Fibroblast of skin of scalp (primary cell): ENCODE results near the gene ESYT1.
A peak's percentile ranks its signal among the peaks of the same experiment; 100 is the strongest.

Source experiments
- DNase-seq: peaks from one replicate; pipeline ENCODE4 v3.0.0-alpha.2; 2013

ESYT1 gene

DNA sequence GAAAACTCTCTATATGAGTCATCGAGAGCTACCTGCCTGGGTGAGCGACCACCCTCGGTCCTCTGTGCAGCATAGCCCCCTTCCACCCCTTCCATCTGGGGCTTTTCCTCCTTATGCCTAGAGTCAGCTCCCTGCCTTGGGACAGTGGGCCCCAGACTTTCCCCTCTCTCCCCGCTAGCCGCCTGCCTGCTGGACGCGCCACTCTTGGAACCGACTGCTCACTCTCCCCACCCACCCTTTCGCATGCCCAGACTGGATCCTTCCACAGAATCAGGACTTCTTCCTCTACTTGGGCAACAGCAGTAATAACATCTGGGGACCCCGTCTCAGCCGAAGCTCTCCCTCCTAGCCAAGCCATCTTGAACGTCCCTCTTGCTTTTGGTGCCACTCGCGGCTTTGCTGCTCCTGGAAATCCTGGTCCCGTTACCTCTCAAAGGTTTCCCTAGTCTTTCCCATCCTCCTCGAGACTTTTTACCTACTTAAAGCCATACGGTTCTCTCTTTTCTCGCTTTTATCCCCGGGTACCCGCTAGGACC, 671 bp downstream of the ESYT1 start:
- peak; percentile 18 for DNase-seq

DNA sequence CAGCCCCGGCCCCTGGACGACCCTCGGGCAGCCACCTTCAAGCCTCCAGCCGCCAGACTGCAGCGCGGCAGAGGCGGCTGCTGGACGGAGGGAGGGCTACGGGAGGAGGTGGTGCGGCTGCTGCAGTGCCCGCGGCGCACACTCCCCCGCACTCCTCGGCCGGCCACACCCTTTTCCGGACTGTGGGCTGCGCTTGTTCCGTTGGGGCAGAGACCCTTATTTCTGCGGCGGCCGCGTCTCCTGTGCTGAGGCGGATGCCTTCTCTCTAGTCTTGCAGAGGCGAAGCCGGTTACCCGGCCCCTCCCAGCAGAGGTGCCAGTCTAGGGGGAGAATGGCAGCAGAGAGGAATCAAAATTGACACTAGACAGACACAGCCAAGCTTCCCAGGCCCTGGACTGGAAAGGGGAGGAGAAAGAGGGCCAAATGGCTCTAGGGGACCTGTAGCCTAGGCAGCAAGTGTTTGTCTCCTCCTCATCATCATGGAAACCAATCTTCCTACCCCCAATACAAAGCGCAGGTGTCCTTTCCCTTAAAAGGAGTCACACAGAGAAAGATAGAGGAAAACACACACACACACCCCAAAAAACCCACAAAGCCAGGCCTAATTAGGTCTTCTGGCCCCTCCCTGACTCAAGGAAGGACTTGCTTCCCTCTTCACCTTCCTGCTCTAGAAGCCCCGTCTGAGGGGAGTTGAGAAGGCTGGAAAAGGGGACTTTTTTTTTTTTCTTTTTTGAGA, 1.3 kb downstream of the ESYT1 start:
- DNase-seq: peak; percentile 38

- DNase-seq: no peak
Measured at GRCh38 chr12:56129942-56130495, 2.0 kb downstream of the ESYT1 start.

- DNase-seq: no peak
Measured at GRCh38 chr12:56130876-56131275, 2.8 kb downstream of the ESYT1 start.

DNA sequence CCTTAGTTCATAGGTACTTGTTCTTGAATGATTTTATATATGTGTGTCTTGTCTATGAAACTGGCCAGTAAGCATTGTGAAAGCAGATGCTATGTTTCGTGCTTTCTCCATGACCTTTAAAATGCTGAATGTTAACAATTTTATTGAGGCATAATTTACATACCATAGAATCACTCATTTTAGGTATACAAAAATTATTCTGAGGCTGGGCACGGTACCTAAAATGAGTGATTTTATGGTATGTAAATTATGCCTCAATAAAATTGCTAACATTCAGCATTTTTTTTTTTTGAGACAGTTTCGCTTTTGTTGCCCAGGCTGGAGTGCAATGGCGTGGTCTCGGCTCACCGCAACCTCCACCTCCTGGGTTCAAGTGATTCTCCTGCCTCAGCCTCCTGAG, 6.8 kb downstream of the ESYT1 start:
- no peak for DNase-seq

DNA sequence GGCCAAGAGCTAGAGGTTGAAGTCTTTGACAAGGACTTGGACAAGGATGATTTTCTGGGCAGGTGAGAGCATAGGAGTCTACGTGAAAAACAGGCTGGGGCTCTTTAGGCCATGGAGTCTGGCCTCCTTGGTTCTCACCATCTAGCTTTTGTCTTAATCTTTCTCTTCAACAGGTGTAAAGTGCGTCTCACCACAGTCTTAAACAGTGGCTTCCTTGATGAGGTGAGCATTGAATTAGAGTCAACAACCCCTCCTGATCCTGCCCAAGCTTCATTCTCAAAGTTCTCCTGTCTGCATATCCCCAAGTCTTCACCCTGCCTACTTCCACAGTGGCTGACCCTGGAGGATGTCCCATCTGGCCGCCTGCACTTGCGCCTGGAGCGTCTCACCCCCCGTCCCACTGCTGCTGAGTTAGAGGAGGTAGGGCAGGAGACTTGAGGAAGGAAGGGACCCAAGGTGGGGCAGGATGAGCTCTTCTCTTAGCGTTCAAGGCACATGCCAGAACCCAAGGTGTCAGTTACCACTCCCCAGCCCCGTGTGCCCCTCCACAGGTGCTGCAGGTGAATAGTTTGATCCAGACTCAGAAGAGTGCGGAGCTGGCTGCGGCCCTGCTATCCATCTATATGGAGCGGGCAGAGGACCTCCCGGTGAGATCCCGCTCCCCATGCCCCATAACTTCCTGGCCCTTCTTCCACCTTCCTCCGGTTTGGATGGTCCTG, 9.9 kb downstream of the ESYT1 start:
- no peak for DNase-seq

DNA sequence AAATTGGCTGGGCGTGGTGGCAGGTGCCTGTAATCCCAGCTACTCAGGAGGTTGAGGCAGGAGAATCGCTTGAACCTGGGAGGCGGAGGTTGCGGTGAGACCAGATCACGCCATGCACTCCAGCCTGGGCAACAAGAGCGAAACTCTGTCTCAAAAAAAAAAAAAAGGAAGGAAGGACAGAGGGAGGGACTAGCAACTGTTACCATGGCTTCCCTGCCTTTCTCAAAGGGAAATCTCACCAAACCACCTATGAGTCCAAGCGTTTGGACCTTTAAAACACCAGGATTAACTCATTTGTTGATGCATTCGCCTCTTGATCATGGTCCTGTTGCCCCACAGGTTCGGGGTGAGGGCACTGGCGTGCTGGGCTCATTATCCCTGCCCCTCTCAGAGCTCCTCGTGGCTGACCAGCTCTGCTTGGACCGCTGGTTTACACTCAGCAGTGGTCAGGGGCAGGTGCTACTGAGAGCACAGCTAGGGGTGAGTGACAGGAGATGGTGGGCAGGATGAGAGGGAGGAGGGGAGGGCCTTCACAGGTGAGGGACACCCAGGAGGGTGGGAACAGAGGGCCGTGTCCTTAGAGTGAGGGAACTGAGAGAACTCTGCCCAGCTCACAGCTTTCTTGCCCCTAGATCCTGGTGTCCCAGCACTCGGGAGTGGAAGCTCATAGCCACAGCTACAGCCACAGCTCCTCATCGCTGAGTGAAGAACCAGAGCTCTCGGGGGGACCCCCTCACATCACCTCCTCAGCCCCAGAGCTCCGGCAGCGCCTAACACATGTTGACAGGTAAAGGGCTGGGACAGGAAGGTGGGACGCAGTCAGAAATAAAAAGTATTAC, 14.1 kb downstream of the ESYT1 start:
- no peak for DNase-seq

GRCh38 chr12:56143217-56143616, 15.2 kb downstream of the ESYT1 start:
- no peak for DNase-seq

DNA sequence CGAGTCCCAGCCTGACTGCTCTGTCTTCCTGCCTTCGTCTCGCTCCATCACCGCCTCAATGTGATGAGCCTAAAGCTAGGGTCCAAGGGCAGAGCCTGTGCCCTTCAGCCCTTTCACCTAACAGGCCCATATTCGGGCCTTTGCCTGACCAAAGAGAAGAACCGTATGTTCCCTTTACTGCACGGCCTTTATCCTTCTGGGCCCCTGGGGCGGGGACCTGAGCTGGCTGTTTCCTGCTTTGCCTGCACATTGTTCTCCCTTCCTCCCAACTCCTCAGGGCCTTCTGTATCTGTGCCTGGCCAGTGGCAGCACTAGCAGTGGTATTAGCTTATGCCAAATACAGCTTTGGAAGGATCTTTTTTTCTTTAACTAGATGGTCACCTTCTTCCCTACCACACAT, 15.8 kb downstream of the ESYT1 start:
- DNase-seq: no peak

DNA sequence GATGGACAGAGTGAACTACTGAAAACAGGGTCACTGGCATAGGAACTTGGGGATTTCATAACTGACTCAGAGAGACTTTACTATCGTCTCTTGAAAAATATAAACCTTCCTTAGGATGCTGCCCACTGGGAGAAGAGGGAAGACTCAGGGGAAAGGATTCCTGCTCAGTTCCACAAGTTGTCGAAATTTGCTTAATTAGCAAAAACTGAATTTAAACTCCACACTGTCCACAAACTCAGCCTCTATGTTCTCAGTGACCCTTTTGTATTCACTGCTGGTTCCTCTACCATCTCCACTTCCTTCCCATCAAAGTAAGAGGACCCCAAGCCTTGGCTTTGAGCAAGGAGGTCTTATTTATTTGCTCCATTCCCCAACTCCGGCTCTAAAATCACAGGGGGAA, 17.1 kb downstream of the ESYT1 start:
- DNase-seq: no peak

DNA sequence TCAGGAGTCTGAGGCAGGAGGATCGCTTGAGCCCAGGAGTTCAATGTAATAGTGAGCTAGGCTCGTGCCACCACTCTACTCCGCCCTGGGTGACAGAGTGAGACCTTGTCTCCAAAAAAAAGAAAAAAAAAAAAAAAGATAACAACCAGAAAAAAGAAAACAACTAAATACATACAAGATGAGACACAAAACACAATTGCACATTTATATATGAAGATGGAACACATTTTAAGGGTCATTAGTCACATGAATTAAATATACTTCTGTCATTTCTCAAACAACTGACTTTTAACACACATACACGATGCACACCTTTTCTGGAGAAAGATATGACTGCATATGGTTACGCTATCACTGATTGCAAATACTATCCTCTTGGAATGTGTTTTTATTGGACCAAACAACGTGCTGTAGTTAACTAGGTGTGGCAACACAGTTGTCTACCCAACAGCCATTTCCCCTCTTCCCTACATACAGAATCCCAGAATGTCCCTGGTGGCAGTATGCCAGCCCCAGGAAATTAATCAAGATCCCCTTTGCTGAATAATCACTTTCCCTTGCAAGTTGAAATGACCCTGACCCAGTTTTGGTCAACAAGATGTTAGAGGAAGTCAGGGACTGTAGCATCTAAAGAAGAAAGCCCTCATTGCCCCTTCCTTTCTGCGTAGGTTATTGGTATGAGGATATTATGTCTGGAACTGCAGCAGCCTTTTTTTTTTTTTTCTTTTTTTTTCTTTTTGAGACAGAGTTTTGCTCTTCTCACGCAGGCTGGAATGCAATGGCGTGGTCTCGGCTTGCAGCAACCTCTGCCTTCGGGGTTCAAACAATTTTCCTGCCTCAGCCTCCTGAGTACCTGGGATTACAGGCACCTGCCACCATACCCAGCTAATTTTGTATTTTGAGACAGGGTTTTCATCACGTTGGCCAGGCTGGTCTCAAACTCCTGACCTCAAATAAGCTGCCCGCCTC, 18.7 kb downstream of the ESYT1 start:
- no peak for DNase-seq

DNA sequence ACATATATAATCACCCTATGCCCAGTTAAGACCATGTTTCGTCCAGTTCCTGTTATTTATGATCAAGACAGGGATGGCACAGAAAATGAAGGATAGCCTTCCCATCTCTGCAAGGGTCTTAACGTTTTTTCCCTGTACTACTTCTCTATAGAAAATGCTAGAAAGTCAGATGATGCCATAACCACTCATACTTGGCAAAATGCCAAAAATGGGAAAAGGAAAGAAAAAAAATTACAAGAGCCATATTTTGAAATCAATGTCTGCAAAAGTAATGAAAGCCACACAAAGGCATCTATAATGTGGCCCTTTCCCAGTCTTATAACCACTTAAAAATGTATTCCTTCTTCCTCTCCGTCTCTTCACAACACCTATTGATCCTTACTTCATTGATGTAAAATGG, 22.5 kb downstream of the ESYT1 start:
- DNase-seq: peak; percentile 53

DNA sequence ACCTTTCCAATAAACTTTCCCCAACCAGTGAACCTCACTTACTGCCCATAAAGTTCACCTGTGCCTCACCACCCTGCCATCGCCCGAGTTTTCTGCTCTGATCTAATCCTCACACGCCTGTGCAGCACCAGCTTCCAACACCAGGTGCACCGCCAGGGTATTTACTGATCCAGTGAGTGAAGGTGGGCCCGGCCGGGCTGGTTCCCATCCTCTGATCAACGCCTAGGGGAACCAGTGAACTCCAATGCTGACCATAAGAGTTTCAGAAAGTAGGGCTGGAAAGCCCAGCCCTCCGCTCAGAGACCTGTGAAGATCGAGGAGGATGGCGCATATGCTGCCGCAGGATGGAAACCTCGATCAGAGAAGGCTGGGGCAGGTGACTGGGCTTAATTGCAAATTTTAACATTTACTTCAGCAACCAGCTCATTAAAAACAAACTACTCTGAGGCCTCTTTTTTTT, 23.6 kb downstream of the ESYT1 start:
- no peak for DNase-seq

DNA sequence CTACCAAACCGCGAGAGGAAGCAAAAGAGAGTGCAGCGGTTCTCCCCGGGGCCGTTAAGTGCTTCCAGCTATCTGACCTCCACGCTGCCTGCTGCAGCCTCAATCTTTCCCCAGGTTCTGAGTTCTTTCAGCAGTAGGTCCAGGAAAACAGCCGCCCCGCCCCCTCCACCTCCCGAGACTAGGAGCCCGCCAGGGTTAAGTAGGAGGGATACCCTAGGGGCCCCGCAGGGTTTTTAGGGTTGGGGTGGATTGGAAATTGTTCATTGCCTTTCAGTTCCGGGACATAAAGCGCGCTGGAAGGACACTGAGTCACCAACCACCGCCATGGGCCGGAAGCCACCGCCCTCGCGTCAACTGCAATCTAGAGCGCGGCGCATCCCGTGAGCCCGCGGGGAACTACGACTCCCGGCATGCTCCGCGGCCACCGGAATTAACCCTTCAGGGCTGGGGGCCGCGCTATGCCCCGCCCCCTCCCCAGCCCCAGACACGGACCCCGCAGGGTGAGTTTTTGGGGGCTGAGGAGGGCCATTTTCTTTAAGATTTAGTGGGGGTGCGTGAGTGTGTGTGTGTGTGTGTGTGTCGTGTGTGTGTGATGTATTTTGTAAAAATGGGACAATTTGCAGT, 24.2 kb downstream of the ESYT1 start, which contains the start of gene MYL6B:
Gene MYL6B, plus strand, starts transcription at position 456 of the 624 bp plus-strand sequence. CDS start 1,332 bp downstream, outside the sequence.
- DNase-seq: peak; percentile 91

GRCh38 chr12:56152756-56153677, 24.9 kb downstream of the ESYT1 start:
- no peak for DNase-seq

DNA sequence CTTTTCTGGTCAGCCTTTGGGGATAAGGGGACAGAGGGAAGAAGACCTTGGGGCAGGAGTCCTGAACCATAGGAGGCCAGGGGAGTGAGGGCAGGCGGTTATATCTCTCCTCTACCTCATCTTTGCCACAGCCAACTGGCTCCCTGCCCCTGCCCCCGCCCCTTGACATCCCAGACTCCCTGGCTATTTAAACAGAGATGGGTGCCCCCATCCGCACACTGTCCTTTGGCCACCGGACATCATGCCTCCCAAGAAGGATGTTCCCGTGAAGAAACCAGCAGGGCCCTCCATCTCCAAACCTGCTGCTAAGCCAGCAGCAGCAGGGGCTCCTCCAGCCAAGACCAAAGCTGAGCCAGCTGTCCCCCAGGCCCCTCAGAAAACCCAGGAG, 25.6 kb downstream of the ESYT1 start:
- no peak for DNase-seq

- no peak for DNase-seq
Measured at GRCh38 chr12:56154246-56154771, 26.2 kb downstream of the ESYT1 start.

DNA sequence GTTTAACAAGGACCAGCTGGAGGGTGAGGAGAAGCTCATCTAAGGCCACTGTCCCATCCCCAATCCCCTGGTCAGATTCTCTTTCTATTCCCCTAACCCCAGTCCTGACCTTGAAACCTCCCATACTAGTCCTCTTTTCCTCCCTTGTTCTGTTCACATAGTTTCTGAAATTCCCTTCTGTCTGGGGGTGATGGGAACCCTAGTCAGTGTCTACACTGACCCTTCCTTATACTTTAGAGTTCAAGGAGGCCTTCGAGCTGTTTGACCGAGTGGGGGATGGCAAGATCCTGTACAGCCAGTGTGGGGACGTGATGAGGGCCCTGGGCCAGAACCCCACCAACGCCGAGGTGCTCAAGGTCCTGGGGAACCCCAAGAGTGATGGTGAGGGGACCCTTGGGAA, 26.8 kb downstream of the ESYT1 start:
- DNase-seq: no peak

DNA sequence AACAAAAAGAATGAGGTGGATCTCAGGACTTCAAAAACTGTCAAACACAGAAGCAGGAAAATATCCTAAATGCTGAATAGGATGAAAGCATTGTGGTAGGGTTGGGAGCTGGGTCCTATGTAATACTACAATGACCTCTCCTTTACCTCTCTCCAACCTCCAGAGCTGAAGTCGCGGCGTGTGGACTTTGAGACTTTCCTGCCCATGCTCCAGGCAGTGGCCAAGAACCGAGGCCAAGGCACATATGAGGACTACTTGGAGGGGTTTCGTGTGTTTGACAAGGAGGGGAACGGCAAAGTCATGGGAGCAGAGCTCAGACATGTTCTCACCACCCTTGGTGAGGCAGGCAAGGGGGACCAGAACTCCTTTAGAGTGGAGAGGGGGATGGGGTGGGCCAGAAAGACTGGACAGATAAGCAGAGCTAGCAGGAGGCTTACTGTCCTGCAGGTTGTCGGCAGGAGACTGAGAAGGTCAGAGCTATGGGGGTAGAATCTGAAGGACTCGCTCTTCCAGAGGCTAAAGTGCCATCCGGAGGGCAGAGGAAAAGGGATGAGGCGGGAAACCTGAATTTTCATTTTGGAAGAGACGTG, 27.3 kb downstream of the ESYT1 start:
- DNase-seq: no peak
